Breast epithelium (tissue), 4 donors: Measurements from ENCODE around the gene IL1R2. TPM values are rescaled to one million over a fixed set of nuclear protein-coding genes. Genes with fewer than 3 reads are reported as not detected.

Experiments
- DNase-seq, 2 donors: peaks; one replicate each; pipeline ENCODE4 v3.0.0-alpha.2; 2019; ENCODE audit warnings: low spot score in 2 of 2
- H3K27ac ChIP-seq, 2 donors: fragments of 200-600 bp; sonication (generic) in 1 of 2; one replicate each; pipeline ENCODE4 v1.5.1; 2016 to 2019; ENCODE audit warnings: mild to moderate bottlenecking in 1 of 2
- H3K27me3 ChIP-seq, 2 donors: fragments of 200-600 bp; sonication (generic) in 1 of 2; one replicate each; pipeline versions ENCODE4 v1.5.1 to v1.6.0; 2017 to 2019; ENCODE audit warnings: control low read depth in 1 of 2, mild to moderate bottlenecking in 1 of 2
- H3K36me3 ChIP-seq: fragments of 200-600 bp; one replicate; pipeline ENCODE4 v1.5.1; 2019
- H3K4me1 ChIP-seq, 2 donors: fragments of 200-600 bp; sonication (generic); one replicate each; pipeline ENCODE4 v1.5.1; 2016 to 2019; ENCODE audit warnings: control low read depth in 1 of 2
- H3K4me3 ChIP-seq, 3 donors: fragments of 200-600 bp; sonication (generic); 1 replicate in 2 of 3; 2 replicates in 1 of 3; pipeline ENCODE4 v1.5.1; 2016 to 2019; ENCODE audit warnings: mild to moderate bottlenecking in 3 of 3, moderate library complexity in 2 of 3
- H3K9me3 ChIP-seq, 2 donors: fragments of 200-600 bp; sonication (generic) in 1 of 2; one replicate each; pipeline ENCODE4 v1.5.1; 2016 to 2019; ENCODE audit warnings: control low read depth in 1 of 2
- POLR2A ChIP-seq: fragments of 450-650 bp; IDR thresholded peaks from one replicate; pipeline ENCODE4 v1.6.1; 2016; ENCODE audit warnings: antibody characterized with exemption, mild to moderate bottlenecking, moderate library complexity
- POLR2AphosphoS5 ChIP-seq, 3 donors: sonication (generic); formaldehyde crosslinking; IDR thresholded peaks; one replicate each; pipeline ENCODE4 v1.6.1; 2017; ENCODE audit warnings: antibody characterized with exemption in 3 of 3
- intact Hi-C: fragments of 100-400 bp; cut with DNase I; formaldehyde crosslinking; loops from one replicate; pipeline ENCODE4 v1.15.1; 2023; ENCODE audit warnings: low total_unique reads
- total RNA-seq, 3 donors: library from RNA; depleted of rRNA; stranded (reverse); fragments of >200 nt; gene quantifications; one replicate each; pipeline ENCODE4 v1.1.0, GENCODE V29; 2016
- TF ChIP-seq, protein P1 (sequence below), 3 donors: fragments of 450-650 bp; IDR thresholded peaks; one replicate each; pipeline ENCODE4 v1.5.1; 2016 to 2017; ENCODE audit warnings: antibody characterized with exemption in 3 of 3, mild to moderate bottlenecking in 3 of 3, moderate library complexity in 3 of 3

Gene IL1R2
- total RNA-seq, 3 donors from 2014 or later: 8.2 to 9.8 (median 8.2) TPM

GRCh38 chr2:102053096-102053495 lies 61.3 kb downstream of the IL1R2 start:
- peaks cover 0 to 18% of the 10 kb centered on the region in 2 donors for H3K4me1 ChIP-seq
- TF ChIP-seq POLR2A: no peak
- TF ChIP-seq POLR2AphosphoS5 (IDR thresholded peaks at IDR 0.05): peak in 1 of 3 donors; percentile 45
- TF ChIP-seq, protein P1, sequence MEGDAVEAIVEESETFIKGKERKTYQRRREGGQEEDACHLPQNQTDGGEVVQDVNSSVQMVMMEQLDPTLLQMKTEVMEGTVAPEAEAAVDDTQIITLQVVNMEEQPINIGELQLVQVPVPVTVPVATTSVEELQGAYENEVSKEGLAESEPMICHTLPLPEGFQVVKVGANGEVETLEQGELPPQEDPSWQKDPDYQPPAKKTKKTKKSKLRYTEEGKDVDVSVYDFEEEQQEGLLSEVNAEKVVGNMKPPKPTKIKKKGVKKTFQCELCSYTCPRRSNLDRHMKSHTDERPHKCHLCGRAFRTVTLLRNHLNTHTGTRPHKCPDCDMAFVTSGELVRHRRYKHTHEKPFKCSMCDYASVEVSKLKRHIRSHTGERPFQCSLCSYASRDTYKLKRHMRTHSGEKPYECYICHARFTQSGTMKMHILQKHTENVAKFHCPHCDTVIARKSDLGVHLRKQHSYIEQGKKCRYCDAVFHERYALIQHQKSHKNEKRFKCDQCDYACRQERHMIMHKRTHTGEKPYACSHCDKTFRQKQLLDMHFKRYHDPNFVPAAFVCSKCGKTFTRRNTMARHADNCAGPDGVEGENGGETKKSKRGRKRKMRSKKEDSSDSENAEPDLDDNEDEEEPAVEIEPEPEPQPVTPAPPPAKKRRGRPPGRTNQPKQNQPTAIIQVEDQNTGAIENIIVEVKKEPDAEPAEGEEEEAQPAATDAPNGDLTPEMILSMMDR (IDR thresholded peaks at IDR 0.05): no peak
- no peak for DNase-seq
- no peaks in the 10 kb centered on the region for H3K9me3 ChIP-seq
- intact Hi-C loops: no loop called here
- H3K27me3 ChIP-seq: no peaks in the 10 kb centered on the region
- H3K27ac ChIP-seq: peak overlapping the region; percentile 45 to 85
- H3K36me3 ChIP-seq: no peaks in the 10 kb centered on the region
- H3K4me3 ChIP-seq: no peak overlapping the region

DNA sequence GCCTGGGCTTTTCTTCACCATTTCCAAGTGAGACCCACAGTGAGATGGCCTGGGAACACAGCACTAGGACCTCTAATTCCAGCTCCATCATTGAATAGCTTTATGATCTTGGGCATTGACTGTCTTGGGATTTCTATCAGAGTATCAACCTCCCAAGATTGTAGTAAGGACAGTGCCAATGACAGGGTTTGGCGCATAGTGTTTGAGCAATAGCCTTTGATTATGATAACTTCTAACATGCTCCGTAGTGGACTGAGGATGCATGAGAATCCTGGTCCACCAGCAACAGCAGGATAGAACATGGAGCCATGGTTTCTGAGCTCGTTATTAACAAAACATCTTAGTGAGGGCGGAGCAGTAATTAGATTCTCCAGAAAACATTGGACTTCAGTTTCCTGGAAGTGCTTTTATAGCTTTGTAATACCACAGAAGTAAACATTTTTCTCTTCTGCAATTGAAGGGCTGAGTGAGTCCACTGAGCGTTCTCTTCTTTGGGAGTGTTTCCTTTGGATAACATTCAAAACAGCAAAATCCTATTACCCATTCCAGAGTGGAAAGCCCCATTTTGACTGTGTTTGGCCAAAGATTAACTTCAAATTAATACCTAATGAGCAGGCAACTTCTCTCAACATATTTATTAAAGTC lies 63.7 kb downstream of the IL1R2 start:
- Histone ChIP-seq H3K27me3 (no peaks in the 10 kb centered on the region), H3K36me3 (no peaks in the 10 kb centered on the region), H3K4me3 (no peak overlapping the region), H3K27ac (peak overlapping the region; percentile 45 to 71), H3K9me3 (no peaks in the 10 kb centered on the region), H3K4me1 (peaks cover 5 to 9% of the 10 kb centered on the region in 2 donors)
- TF ChIP-seq, protein P1 (IDR thresholded peaks at IDR 0.05): no peak
- TF ChIP-seq POLR2A (no peak), POLR2AphosphoS5 (IDR thresholded peaks at IDR 0.05) (peak in 1 of 3 donors; percentile 28)
- no peak for DNase-seq
- intact Hi-C loops: no loop called here

- H3K36me3 ChIP-seq: no peaks in the 10 kb centered on the region
- H3K4me3 ChIP-seq: no peak overlapping the region
- TF ChIP-seq, protein P1 (IDR thresholded peaks at IDR 0.05): no peak
- peak in 1 of 3 donors; percentile 37 for TF ChIP-seq POLR2AphosphoS5 (IDR thresholded peaks at IDR 0.05)
- no peaks in the 10 kb centered on the region for H3K9me3 ChIP-seq
- no peak for DNase-seq
- H3K27ac ChIP-seq: peak overlapping the region; percentile 45 to 71
- peaks cover 2 to 5% of the 10 kb centered on the region in 2 donors for H3K4me1 ChIP-seq
- intact Hi-C loops: no loop called here
- no peaks in the 10 kb centered on the region for H3K27me3 ChIP-seq
Observed at GRCh38 chr2:102056079-102056581, 64.4 kb downstream of the IL1R2 start.

- Histone ChIP-seq H3K9me3 (no peaks in the 10 kb centered on the region), H3K36me3 (no peaks in the 10 kb centered on the region), H3K4me3 (no peak overlapping the region), H3K27me3 (no peaks in the 10 kb centered on the region), H3K4me1 (peaks cover 0 to 5% of the 10 kb centered on the region in 2 donors), H3K27ac (peak overlapping the region; percentile 66 to 83)
- DNase-seq: peak in 1 of 2 donors; percentile 73
- TF ChIP-seq, protein P1 (IDR thresholded peaks at IDR 0.05): no peak
- peak; percentile 35 to 42 (median 37) for TF ChIP-seq POLR2AphosphoS5 (IDR thresholded peaks at IDR 0.05)
- intact Hi-C loops: no loop called here
Observed at GRCh38 chr2:102057502-102058292, 65.9 kb downstream of the IL1R2 start.
